ENCODE data around the gene TTC1. TPM values are rescaled to one million over a fixed set of nuclear protein-coding genes. Genes with fewer than 3 reads are reported as not detected.

TTC1 gene
- total RNA-seq, 6 experiments from 2014 or later: 19.8 to 28.6 (median 24.8) TPM

- WGBS (ENCODE audit: insufficient coverage, low coverage, low lambda C conversion rate, missing lambda C conversion rate): 72% methylated on average over 2 of the region's 2 CpGs
- intact Hi-C loops (cut with DNase I): no loop called here
- Histone ChIP-seq H3K36me3 (peaks cover 0 to 48% (median 13%) of the 10 kb centered on the region in 4 donors), H3K9me3 (no peaks in the 10 kb centered on the region), H3K4me3 (no peak overlapping the region), H3K4me1 (no peaks in the 10 kb centered on the region), H3K27me3 (no peaks in the 10 kb centered on the region), H3K27ac (no peak overlapping the region)
- TF ChIP-seq POLR2A (IDR thresholded peaks at IDR 0.05) (no peak), CTCF (IDR thresholded peaks at IDR 0.05) (no peak)
- no peak for ATAC-seq
- no peak for DNase-seq
Observed at GRCh38 chr5:160039810-160040470, 31.0 kb downstream of the TTC1 start.

- Histone ChIP-seq H3K27ac (no peak overlapping the region), H3K9me3 (no peaks in the 10 kb centered on the region), H3K4me3 (no peak overlapping the region), H3K27me3 (no peaks in the 10 kb centered on the region), H3K36me3 (peaks cover 0 to 44% (median 11%) of the 10 kb centered on the region in 4 donors), H3K4me1 (no peaks in the 10 kb centered on the region)
- DNase-seq: no peak
- 90% methylated on average over 2 of the region's 2 CpGs for WGBS (ENCODE audit: insufficient coverage, low coverage, low lambda C conversion rate, missing lambda C conversion rate)
- TF ChIP-seq CTCF (IDR thresholded peaks at IDR 0.05) (no peak), POLR2A (IDR thresholded peaks at IDR 0.05) (no peak)
- intact Hi-C loops (cut with DNase I): no loop called here
- ATAC-seq: no peak
Observed at GRCh38 chr5:160040471-160040835, 31.5 kb downstream of the TTC1 start.

GRCh38 chr5:160042671-160043070 is 33.7 kb downstream of the TTC1 start:
- Histone ChIP-seq H3K27ac (no peak overlapping the region), H3K36me3 (peaks cover 0 to 24% (median 4%) of the 10 kb centered on the region in 4 donors), H3K4me1 (no peaks in the 10 kb centered on the region), H3K4me3 (no peak overlapping the region), H3K9me3 (no peaks in the 10 kb centered on the region), H3K27me3 (no peaks in the 10 kb centered on the region)
- no peak for ATAC-seq
- no peak for DNase-seq
- TF ChIP-seq CTCF (IDR thresholded peaks at IDR 0.05) (no peak), POLR2A (IDR thresholded peaks at IDR 0.05) (no peak)
- intact Hi-C loops (cut with DNase I): no loop called here
- 83% methylated on average over 3 of the region's 3 CpGs for WGBS (ENCODE audit: insufficient coverage, low coverage, low lambda C conversion rate, missing lambda C conversion rate)

DNA sequence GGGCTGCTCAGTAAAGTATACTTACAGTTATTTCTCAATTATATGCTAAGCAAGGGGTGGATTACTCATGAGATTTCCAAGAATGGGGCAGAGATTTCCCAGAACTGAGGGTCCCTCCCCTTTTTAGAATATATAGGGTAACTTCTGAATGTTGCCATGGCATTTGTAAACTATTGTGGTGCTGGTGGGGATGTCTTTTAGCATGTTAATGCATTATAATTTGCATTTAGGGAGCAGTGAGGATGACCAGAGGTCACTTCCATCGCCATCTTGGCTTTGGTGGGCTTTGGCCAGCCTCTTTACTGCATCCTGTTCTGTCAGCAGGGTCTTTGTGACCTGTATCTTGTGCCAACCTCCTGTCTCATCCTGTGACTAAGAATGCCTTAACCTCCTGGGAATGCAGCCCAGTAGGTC is 35.5 kb downstream of the TTC1 start:
- Histone ChIP-seq H3K36me3 (peaks cover 0 to 25% (median 2%) of the 10 kb centered on the region in 4 donors), H3K4me3 (no peak overlapping the region), H3K27ac (no peak overlapping the region), H3K27me3 (no peaks in the 10 kb centered on the region), H3K4me1 (no peaks in the 10 kb centered on the region), H3K9me3 (no peaks in the 10 kb centered on the region)
- intact Hi-C loops (cut with DNase I): no loop called here
- DNase-seq (no peak), ATAC-seq (no peak)
- no peak for TF ChIP-seq CTCF (IDR thresholded peaks at IDR 0.05)
- no peak for TF ChIP-seq POLR2A (IDR thresholded peaks at IDR 0.05)
- WGBS (ENCODE audit: insufficient coverage, low coverage, low lambda C conversion rate, missing lambda C conversion rate): no CpG with 5 or more reads among the region's 1 CpG

Data from right lobe of liver (tissue), 6 donors.